CD14-positive monocyte (primary cell): Measurements from ENCODE around the gene TFDP2. TPM values are rescaled to one million over a fixed set of nuclear protein-coding genes. Genes with fewer than 3 reads are reported as not detected.
A peak's percentile ranks its signal among the peaks of the same experiment; 100 is the strongest.

ENCODE experiments used
- DNase-seq, 3 donors: peaks; one replicate each; pipeline ENCODE4 v3.0.0-alpha.2; 2011 to 2022
- H2AFZ ChIP-seq: 2 replicates; pipeline ENCODE4 v1.6.0; 2012; ENCODE audit warnings: mild to moderate bottlenecking, low read depth, low read length, inconsistent platforms; ENCODE audit not compliant: insufficient read depth, poor library complexity, severe bottlenecking
- H3K27ac ChIP-seq, 2 donors: 1 replicate in 1 of 2; 2 replicates in 1 of 2; pipeline ENCODE4 v1.5.1; 2012 to 2013; ENCODE audit warnings: low read length in 2 of 2, control low read depth in 1 of 2, inconsistent platforms in 1 of 2, low read depth in 1 of 2, mild to moderate bottlenecking in 1 of 2
- H3K27me3 ChIP-seq, 2 donors: one replicate each; pipeline versions ENCODE4 v1.6.0 to v1.6.1; 2011 to 2013; ENCODE audit warnings: low read length in 2 of 2; ENCODE audit not compliant: control insufficient read depth in 2 of 2, insufficient read depth in 2 of 2
- H3K36me3 ChIP-seq, 2 donors: replicated peaks in 1 of 2; 1 replicate in 1 of 2; 2 replicates in 1 of 2; pipeline versions ENCODE4 v1.5.1 to v1.6.1; 2012 to 2013; ENCODE audit warnings: low read length in 2 of 2, control low read depth in 1 of 2, inconsistent platforms in 1 of 2, mild to moderate bottlenecking in 1 of 2; ENCODE audit not compliant: insufficient read depth in 2 of 2, control insufficient read depth in 1 of 2
- H3K4me1 ChIP-seq, 2 donors: 1 replicate in 1 of 2; 2 replicates in 1 of 2; pipeline versions ENCODE4 v1.5.1 to v1.6.1; 2012 to 2013; ENCODE audit warnings: low read length in 2 of 2, control low read depth in 1 of 2, inconsistent platforms in 1 of 2, mild to moderate bottlenecking in 1 of 2, moderate library complexity in 1 of 2; ENCODE audit not compliant: insufficient read depth in 2 of 2, control insufficient read depth in 1 of 2
- H3K4me2 ChIP-seq: replicated peaks from 2 replicates; pipeline ENCODE3; 2012; ENCODE audit warnings: low read length, moderate library complexity, mild to moderate bottlenecking; ENCODE audit not compliant: poor library complexity, severe bottlenecking; ENCODE audit errors: extremely low read depth
- H3K4me3 ChIP-seq, 3 experiments: fragments of 200-600 bp in 1 of 3; sonication (generic) in 1 of 3; replicated peaks in 1 of 3; 1 replicate in 2 of 3; 2 replicates in 1 of 3; pipeline ENCODE4 v1.5.1; 2011 to 2013; ENCODE audit warnings: low read length in 3 of 3, mild to moderate bottlenecking in 3 of 3, control low read depth in 2 of 3, low read depth in 2 of 3, inconsistent platforms in 1 of 3, moderate library complexity in 1 of 3
- H3K79me2 ChIP-seq: 2 replicates; pipeline ENCODE4 v1.6.0; 2012; ENCODE audit warnings: mild to moderate bottlenecking, control low read depth, inconsistent platforms, low read length, moderate library complexity; ENCODE audit not compliant: insufficient read depth
- H3K9ac ChIP-seq: 2 replicates; pipeline ENCODE4 v1.6.0; 2017; ENCODE audit warnings: low read length, mild to moderate bottlenecking; ENCODE audit not compliant: insufficient read depth, poor library complexity, severe bottlenecking
- H3K9me3 ChIP-seq, 2 donors: replicated peaks in 1 of 2; 1 replicate in 1 of 2; 2 replicates in 1 of 2; pipeline versions ENCODE4 v1.5.1 to v1.6.1; 2012 to 2013; ENCODE audit warnings: low read length in 2 of 2, control low read depth in 1 of 2; ENCODE audit not compliant: control insufficient read depth in 1 of 2, insufficient read depth in 1 of 2
- H4K20me1 ChIP-seq: 2 replicates; pipeline ENCODE4 v1.6.0; 2012; ENCODE audit warnings: mild to moderate bottlenecking, low read length, control low read depth, moderate library complexity; ENCODE audit not compliant: insufficient read depth
- H3K27ac Mint-ChIP-seq, 7 donors: one replicate each; pipeline ENCODE4 v1.8.0; 2020; ENCODE audit warnings: mild to moderate bottlenecking in 7 of 7, mixed read lengths in 7 of 7, moderate library complexity in 6 of 7, inconsistent platforms in 2 of 7
- H3K27me3 Mint-ChIP-seq, 3 donors: one replicate each; pipeline ENCODE4 v1.8.0; 2021 to 2022; ENCODE audit warnings: low read depth in 3 of 3, mild to moderate bottlenecking in 3 of 3, mixed read lengths in 3 of 3, moderate library complexity in 3 of 3, inconsistent platforms in 1 of 3
- H3K36me3 Mint-ChIP-seq, 2 donors: one replicate each; pipeline ENCODE4 v1.8.0; 2020; ENCODE audit warnings: mixed read lengths in 2 of 2, inconsistent platforms in 1 of 2, mild to moderate bottlenecking in 1 of 2
- H3K4me1 Mint-ChIP-seq: one replicate; pipeline ENCODE4 v1.8.0; 2020; ENCODE audit warnings: mild to moderate bottlenecking, mixed read lengths
- H3K4me3 Mint-ChIP-seq, 2 donors: one replicate each; pipeline ENCODE4 v1.8.0; 2020; ENCODE audit warnings: mild to moderate bottlenecking in 2 of 2, mixed read lengths in 2 of 2, moderate library complexity in 1 of 2
- H3K9me3 Mint-ChIP-seq, 7 donors: one replicate each; pipeline ENCODE4 v1.8.0; 2020 to 2022; ENCODE audit warnings: mixed read lengths in 7 of 7, mild to moderate bottlenecking in 6 of 7, moderate library complexity in 6 of 7, inconsistent platforms in 2 of 7
- WGBS: methylation state at CpG from one replicate; pipeline ENCODE4 v1.1.5; 2013; ENCODE audit warnings: missing lambda C conversion rate; ENCODE audit not compliant: insufficient coverage; 5-methylcytosine and 5-hydroxymethylcytosine counted together
- intact Hi-C, 2 donors: fragments of 100-400 bp; cut with micrococcal nuclease; formaldehyde crosslinking; loops; one replicate each; pipeline versions ENCODE4 v1.15.0 to v1.15.1; 2023
- polyA plus RNA-seq, 3 donors: library from polyadenylated mRNA; depleted of rRNA in 1 of 3; unstranded in 2 of 3; stranded (reverse) in 1 of 3; fragments of 300-500 nt in 2 of 3; fragments of >200 nt in 1 of 3; fragmentation: Illumina TruSeq in 2 of 3; gene quantifications; 1 replicate in 2 of 3; 2 replicates in 1 of 3; pipeline ENCODE4 v1.2.3, GENCODE V29; 2012 to 2021
- small RNA-seq: library from RNA; depleted of rRNA; stranded (forward); fragments of <200 nt; gene quantifications from one replicate; pipeline ENCODE3, GENCODE V24; 2012; ENCODE audit warnings: low read depth; ENCODE audit not compliant: insufficient read length
- TF ChIP-seq, protein P1 (sequence below): fragments of 200-600 bp; IDR thresholded peaks from one replicate; pipeline ENCODE4 v1.8.0; 2022; ENCODE audit warnings: antibody characterized with exemption, mild to moderate bottlenecking

TFDP2 gene
- polyA plus RNA-seq, 3 donors: 1.1 to 3.5 (median 1.7) TPM

DNA sequence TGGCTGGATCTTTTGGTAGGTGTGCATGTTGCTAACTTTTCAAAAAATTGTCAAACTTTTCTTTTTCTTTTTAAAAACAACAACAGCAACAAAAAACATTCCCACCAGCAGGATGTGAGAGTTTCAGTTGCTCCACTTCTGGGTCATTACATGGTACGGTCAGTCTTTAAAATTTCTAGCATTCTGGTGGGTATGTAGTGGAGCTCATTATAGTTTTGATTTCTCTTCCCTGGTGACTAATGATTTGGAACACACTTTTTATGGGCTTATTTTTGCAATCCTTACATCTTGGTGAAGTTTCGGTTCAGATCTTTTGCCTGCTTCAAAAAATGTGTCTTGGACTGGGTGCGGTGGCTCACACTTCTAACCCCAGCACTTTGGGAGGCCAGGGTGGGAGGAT, 253.6 kb downstream of the TFDP2 start:
- H4K20me1 ChIP-seq: peaks cover 78% of the 10 kb centered on the region
- Mint-ChIP-seq H3K27ac (peak overlapping the region in 2 of 7 donors; percentile 46 to 50), H3K36me3 (peaks cover 38 to 54% of the 10 kb centered on the region in 2 donors), H3K9me3 (peaks cover 9 to 17% (median 14%) of the 10 kb centered on the region in 7 donors), H3K4me3 (no peak overlapping the region), H3K27me3 (no peaks in the 10 kb centered on the region), H3K4me1 (peaks cover 11% of the 10 kb centered on the region)
- peaks cover 7 to 14% of the 10 kb centered on the region in 2 donors for H3K9me3 ChIP-seq
- no peak overlapping the region for H3K9ac ChIP-seq
- TF ChIP-seq, protein P1, sequence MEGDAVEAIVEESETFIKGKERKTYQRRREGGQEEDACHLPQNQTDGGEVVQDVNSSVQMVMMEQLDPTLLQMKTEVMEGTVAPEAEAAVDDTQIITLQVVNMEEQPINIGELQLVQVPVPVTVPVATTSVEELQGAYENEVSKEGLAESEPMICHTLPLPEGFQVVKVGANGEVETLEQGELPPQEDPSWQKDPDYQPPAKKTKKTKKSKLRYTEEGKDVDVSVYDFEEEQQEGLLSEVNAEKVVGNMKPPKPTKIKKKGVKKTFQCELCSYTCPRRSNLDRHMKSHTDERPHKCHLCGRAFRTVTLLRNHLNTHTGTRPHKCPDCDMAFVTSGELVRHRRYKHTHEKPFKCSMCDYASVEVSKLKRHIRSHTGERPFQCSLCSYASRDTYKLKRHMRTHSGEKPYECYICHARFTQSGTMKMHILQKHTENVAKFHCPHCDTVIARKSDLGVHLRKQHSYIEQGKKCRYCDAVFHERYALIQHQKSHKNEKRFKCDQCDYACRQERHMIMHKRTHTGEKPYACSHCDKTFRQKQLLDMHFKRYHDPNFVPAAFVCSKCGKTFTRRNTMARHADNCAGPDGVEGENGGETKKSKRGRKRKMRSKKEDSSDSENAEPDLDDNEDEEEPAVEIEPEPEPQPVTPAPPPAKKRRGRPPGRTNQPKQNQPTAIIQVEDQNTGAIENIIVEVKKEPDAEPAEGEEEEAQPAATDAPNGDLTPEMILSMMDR: no peak
- 100% methylated on average over 1 of the region's 3 CpGs for WGBS
- no peak overlapping the region for H3K4me2 ChIP-seq
- DNase-seq: no peak
- H2AFZ ChIP-seq: no peak overlapping the region
- H3K27me3 ChIP-seq: no peaks in the 10 kb centered on the region
- no peak overlapping the region for H3K27ac ChIP-seq
- H3K4me3 ChIP-seq: no peak overlapping the region
- intact Hi-C loops: no loop called here
- peaks cover 79% of the 10 kb centered on the region for H3K79me2 ChIP-seq
- peaks cover 3 to 7% of the 10 kb centered on the region in 2 donors for H3K4me1 ChIP-seq
- peaks cover 3 to 33% of the 10 kb centered on the region in 2 donors for H3K36me3 ChIP-seq

DNA sequence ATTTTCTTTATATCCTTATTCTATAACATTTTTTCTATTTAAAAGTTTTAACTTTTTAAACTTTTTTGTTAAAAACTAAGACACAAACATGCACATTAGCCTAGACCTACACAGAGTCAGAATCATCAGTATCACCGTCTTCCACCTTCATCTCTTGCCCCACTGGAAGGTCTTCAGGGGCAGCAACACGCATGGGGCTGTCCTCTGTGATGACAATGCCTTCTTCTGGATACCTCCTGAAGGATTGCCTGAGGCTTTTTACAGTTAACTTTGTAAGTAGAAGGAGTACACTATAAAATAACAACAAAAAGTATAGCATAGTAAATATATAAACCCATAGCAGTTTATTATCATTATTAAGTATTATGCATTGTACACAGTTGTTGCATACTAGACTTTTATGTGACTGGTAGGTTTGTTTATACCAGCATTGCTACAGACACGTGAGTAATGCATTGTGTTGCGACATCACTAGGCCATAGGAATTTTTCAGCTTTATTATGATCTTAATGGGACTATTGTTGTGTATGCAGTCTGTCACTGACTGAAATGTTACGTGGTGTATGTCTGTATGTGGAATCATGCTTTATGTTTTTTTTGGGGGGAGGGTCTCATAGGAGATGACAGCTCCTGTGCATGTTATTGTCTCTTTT, 254.7 kb downstream of the TFDP2 start:
- no peak overlapping the region for H3K9ac ChIP-seq
- no peak overlapping the region for H2AFZ ChIP-seq
- H3K9me3 Mint-ChIP-seq: peaks cover 0 to 9% (median 6%) of the 10 kb centered on the region in 7 donors
- H3K4me1 ChIP-seq: peaks cover 3 to 7% of the 10 kb centered on the region in 2 donors
- 75% methylated on average over 1 of the region's 5 CpGs for WGBS
- peaks cover 11% of the 10 kb centered on the region for H3K4me1 Mint-ChIP-seq
- H3K79me2 ChIP-seq: peaks cover 85% of the 10 kb centered on the region
- H4K20me1 ChIP-seq: peaks cover 83% of the 10 kb centered on the region
- peaks cover 3 to 29% of the 10 kb centered on the region in 2 donors for H3K36me3 ChIP-seq
- no peak overlapping the region for H3K4me2 ChIP-seq
- TF ChIP-seq, protein P1: no peak
- peak overlapping the region in 3 of 7 donors; percentile 17 to 80 (median 72) for H3K27ac Mint-ChIP-seq
- DNase-seq: peak; percentile 70 to 82 (median 81)
- peaks cover under 1 to 3% of the 10 kb centered on the region in 2 donors for H3K9me3 ChIP-seq
- no peak overlapping the region for H3K4me3 Mint-ChIP-seq
- H3K27me3 Mint-ChIP-seq: no peaks in the 10 kb centered on the region
- peak overlapping the region in 1 of 2 donors; percentile 20 for H3K27ac ChIP-seq
- H3K4me3 ChIP-seq: no peak overlapping the region
- peaks cover 32 to 44% of the 10 kb centered on the region in 2 donors for H3K36me3 Mint-ChIP-seq
- intact Hi-C loops: no loop called here
- H3K27me3 ChIP-seq: no peaks in the 10 kb centered on the region

Small RNA genes within 50 kb of the gene (small RNA-seq; reads per million reads assigned to genes)
- gene RNU6-425P: not detected
- not detected for gene RNU6-509P

Other genes starting within 250 kb of the TFDP2 start
- gene GK5, start 76.0 kb upstream of the TFDP2 start, polyA plus RNA-seq: 10 to 100 TPM in 1 of 3 donors, 1 to 10 TPM in 2; 2.4 to 10.4 (median 5.5) TPM